ENCODE measurements around the gene RALGDS.

The RALGDS gene

DNA sequence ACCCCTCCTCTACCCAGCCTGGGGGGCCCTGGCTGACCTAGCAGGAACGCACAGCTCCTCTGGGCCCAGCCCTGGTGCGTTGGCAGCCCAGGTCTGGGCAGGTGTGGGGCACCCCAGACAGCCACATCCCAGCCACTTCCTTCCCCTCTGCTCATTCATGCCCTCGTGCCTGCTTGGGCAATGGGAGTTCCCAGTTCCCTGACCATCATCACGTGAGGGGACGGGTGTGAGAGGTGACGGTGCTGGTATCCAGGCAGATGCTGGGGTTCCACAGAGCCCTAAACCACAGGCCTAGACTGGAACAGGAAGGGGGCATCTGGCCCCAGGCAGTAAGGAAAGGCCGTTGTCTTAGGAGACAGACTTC is 8.4 kb downstream of the RALGDS start:
- Mint-ChIP-seq H3K27me3 (no peaks in the 10 kb centered on the region), H3K27ac (no peak overlapping the region), H3K9me3 (no peaks in the 10 kb centered on the region), H3K4me3 (no peak overlapping the region), H3K4me1 (peaks cover 60% of the 10 kb centered on the region), H3K36me3 (ENCODE audit: low read depth) (peaks cover 8% of the 10 kb centered on the region)
- ATAC-seq (no peak), DNase-seq (no peak)

DNA sequence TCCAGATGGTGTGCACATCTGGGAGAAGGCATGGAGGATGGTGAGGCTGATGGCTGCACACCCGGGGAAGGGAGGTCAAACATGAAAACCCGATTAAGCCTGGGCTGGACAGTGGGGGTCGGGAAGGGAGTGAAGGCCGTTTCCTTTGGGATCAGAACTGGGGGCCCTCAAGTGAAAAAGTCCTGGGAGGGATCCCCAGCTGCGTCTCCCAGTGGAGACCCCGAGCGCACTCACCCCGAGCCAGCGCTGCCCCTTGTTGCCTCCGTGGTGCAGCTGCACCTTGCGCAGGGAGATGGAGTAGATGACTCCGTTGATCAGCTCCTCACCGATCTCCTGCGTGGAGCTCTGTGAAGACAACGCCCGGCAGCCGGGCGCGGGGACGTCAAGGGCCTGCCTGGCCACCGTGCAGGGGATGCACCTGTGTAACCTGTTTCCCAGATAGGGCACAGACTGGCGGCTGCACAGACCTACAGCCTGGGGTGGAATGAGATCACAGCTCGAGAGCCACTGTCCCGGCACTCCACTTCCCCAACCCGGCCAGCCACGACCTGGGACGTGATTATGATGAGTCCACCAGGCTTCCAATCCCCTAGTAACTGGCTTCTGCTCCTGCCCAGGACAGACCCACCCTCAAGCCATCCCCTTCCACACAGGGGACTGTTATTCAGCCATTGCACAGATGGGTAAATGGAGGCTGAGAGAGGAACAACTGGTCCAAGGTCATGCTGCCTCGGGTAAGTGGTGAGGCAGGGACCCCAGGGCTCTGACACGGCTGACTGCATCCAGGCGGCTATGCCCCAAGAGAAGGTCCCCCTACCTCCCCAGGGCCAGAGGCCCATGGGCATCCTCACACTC is 9.0 kb downstream of the RALGDS start:
- no peak overlapping the region for H3K4me3 Mint-ChIP-seq
- ATAC-seq (no peak), DNase-seq (no peak)
- no peaks in the 10 kb centered on the region for H3K9me3 Mint-ChIP-seq
- H3K4me1 Mint-ChIP-seq, result peaks cover 54% of the 10 kb centered on the region
- H3K27ac Mint-ChIP-seq, result no peak overlapping the region
- peaks cover 8% of the 10 kb centered on the region for H3K36me3 Mint-ChIP-seq (ENCODE audit: low read depth)
- H3K27me3 Mint-ChIP-seq, result no peaks in the 10 kb centered on the region

- no peaks in the 10 kb centered on the region for H3K9me3 Mint-ChIP-seq
- ATAC-seq, result no peak
- H3K36me3 Mint-ChIP-seq (ENCODE audit: low read depth), result peaks cover 13% of the 10 kb centered on the region
- DNase-seq, result no peak
- H3K27me3 Mint-ChIP-seq, result no peaks in the 10 kb centered on the region
- H3K4me3 Mint-ChIP-seq, result no peak overlapping the region
- H3K4me1 Mint-ChIP-seq, result peaks cover 37% of the 10 kb centered on the region
- no peak overlapping the region for H3K27ac Mint-ChIP-seq
These were observed 10.9 kb downstream of the RALGDS start for GRCh38 chr9:133109931-133110650.

DNA sequence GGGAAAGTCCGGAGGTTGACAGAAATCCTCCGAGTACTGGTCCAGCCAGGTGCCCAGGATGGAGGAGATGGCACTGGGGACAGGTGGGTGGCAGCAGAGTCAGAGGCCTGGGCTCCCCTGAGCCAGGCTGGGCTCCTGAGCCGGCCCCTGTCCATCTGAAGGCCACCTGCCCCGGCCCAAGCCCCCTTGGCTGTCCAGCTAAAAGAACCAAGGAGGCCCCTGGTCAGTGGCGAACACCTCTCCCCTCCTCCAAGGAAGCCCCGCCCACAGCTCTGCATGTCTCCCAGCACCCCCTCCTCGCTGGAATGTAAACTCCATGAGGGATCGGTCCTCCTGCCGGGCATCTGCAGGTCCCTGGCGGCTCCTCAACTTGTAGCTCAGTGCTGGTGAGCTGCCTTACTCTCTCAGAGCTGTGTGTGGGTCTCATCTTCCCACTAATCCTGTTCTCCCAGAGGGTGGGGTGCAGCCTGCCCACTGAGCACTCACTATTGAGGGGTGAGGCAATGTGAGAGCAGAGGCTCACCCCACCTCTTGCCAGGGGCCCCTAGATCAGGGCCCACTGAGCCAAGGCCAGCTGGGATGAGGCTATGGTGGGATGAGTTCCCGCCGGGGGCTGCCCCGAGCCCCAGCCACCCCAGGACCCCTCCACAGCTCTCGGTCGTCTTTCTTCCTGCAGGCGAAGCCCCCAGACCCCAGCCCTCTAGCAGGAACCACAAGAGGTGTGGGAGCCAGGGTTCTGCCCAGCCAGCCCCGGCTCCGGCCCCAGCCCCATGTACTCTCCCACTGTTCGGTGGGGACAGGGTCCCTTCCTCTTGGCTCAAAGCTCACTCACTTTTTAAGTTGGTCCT is 12.0 kb downstream of the RALGDS start:
- H3K4me3 Mint-ChIP-seq, result no peak overlapping the region
- H3K9me3 Mint-ChIP-seq, result no peaks in the 10 kb centered on the region
- peaks cover 15% of the 10 kb centered on the region for H3K36me3 Mint-ChIP-seq (ENCODE audit: low read depth)
- H3K27me3 Mint-ChIP-seq, result no peaks in the 10 kb centered on the region
- DNase-seq, result no peak
- no peak for ATAC-seq
- H3K4me1 Mint-ChIP-seq, result peaks cover 27% of the 10 kb centered on the region
- H3K27ac Mint-ChIP-seq, result no peak overlapping the region

DNA sequence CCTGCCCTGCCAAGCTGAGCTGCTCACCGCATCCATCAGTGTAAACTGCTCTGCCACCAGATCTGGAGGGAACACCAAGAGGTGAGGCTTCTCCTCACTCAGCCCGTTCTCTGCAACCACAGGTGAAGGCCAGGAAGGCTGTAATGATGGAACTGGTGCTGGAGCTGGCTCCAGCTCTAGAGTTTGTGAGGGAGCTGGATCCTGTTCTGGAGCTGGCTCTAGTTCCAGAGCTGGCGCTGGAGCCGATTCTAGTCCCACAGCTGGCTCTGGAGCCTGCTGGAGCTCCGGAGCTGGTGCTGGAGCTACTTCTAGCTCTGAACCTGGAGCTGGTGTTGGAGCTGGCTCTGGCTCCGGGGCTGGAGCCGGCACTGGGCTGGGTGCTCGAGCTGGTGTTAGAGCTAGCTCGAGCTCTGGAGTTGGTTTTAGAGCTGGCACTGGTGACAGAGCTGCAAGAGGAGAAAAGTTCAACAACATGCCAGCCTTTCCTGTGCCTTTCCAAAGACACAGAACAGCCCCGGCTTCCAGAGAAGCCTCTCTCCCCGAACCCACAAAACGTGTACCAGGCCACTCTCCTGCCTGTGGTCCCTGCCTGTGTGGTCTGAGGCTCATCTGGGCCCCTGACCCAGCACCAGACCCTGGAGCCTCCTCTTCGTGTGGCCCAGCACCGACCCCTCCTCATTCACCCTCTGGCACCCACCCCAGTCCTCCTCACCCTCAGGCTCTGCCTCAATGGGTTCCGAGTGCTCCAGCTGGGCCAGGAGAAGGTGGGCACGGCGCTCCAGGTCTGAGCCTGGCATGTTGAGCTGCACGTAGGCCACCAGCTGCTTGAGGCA is 12.9 kb downstream of the RALGDS start:
- Mint-ChIP-seq H3K4me1 (peaks cover 19% of the 10 kb centered on the region), H3K4me3 (no peak overlapping the region), H3K36me3 (ENCODE audit: low read depth) (peaks cover 15% of the 10 kb centered on the region), H3K9me3 (no peaks in the 10 kb centered on the region), H3K27me3 (no peaks in the 10 kb centered on the region), H3K27ac (no peak overlapping the region)
- DNase-seq (no peak), ATAC-seq (no peak)

DNA sequence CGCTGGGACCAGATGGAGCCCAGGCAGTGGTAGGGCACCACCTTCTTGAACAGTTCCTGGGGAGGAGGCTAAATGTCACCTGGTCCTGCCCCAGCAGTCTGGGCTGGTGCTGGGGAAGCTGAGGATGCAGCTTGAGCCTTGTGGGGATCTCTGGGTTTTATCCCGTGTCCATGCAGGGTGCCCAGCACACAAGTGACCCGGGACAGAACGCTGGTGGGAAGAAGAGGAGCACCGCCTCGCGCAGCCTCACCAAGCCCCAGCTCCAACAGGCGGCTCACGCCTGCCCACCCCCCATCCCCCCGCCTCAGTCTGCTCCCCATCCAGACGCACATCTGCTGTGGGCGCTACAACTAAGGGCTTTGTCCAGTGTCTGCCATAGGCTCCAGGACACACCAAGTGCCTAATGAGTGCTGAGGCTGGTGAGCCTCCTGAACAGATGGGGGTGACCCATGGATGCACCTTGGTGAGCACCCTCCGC is 13.8 kb downstream of the RALGDS start:
- ATAC-seq, result no peak
- peaks cover 10% of the 10 kb centered on the region for H3K4me1 Mint-ChIP-seq
- H3K36me3 Mint-ChIP-seq (ENCODE audit: low read depth), result peaks cover 18% of the 10 kb centered on the region

GRCh38 chr9:133106511-133107244 is 14.4 kb downstream of the RALGDS start:
- H3K27me3 Mint-ChIP-seq, result no peaks in the 10 kb centered on the region
- ATAC-seq (no peak), DNase-seq (no peak)
- H3K4me1 Mint-ChIP-seq, result peaks cover 8% of the 10 kb centered on the region
- no peak overlapping the region for H3K27ac Mint-ChIP-seq
- no peak overlapping the region for H3K4me3 Mint-ChIP-seq
- H3K36me3 Mint-ChIP-seq (ENCODE audit: low read depth), result peaks cover 19% of the 10 kb centered on the region
- no peaks in the 10 kb centered on the region for H3K9me3 Mint-ChIP-seq

More for the DNA sequence above, 13.8 kb downstream of the RALGDS start:
- Mint-ChIP-seq H3K9me3 (no peaks in the 10 kb centered on the region), H3K27ac (no peak overlapping the region), H3K4me3 (no peak overlapping the region), H3K27me3 (no peaks in the 10 kb centered on the region)
- DNase-seq, result no peak

- Mint-ChIP-seq H3K27ac (no peak overlapping the region), H3K4me1 (peaks cover 6% of the 10 kb centered on the region), H3K4me3 (no peak overlapping the region), H3K9me3 (no peaks in the 10 kb centered on the region), H3K36me3 (ENCODE audit: low read depth) (peaks cover 25% of the 10 kb centered on the region), H3K27me3 (no peaks in the 10 kb centered on the region)
- ATAC-seq, result no peak
- no peak for DNase-seq
These were observed 15.6 kb downstream of the RALGDS start for GRCh38 chr9:133105461-133105770.

DNA sequence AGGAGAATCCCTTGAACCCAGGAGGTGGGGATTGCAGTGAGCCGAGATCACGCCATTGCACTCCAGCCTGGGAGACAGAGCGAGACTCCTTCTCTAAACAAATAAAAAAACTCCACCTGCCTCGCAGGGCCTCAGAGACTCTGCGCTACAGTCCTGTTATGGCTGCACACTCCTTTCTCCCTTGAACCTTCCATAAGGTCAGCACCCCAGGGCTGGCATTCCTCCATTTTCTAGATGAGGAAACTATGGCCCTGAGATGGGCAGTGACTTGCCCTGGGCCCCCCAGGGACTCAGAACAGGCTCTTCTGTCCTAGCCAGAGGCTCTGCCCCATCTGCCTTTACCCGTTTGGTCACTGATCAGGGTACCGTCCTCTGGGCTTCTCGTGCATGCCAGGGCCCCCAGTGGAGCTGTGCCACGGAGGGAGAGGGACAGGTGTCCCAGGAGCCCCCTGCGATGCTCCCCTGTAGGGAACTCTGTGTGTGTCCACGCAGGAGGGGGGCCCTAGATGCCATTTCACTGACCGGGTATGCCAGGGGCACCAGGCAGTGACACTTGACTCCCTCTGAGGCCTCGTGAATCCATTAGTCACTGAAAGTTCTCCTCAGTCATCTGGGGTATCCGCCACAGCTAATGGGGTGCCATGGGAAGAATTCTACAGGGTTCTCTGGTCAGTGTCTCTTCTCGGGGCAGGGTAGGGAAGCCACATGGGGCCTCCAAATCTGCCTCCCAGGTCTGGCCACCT is 16.2 kb downstream of the RALGDS start:
- DNase-seq, result no peak
- Mint-ChIP-seq H3K4me1 (peaks cover 1% of the 10 kb centered on the region), H3K9me3 (no peaks in the 10 kb centered on the region), H3K27ac (no peak overlapping the region), H3K4me3 (no peak overlapping the region), H3K27me3 (no peaks in the 10 kb centered on the region), H3K36me3 (ENCODE audit: low read depth) (peaks cover 22% of the 10 kb centered on the region)
- ATAC-seq, result no peak

DNA sequence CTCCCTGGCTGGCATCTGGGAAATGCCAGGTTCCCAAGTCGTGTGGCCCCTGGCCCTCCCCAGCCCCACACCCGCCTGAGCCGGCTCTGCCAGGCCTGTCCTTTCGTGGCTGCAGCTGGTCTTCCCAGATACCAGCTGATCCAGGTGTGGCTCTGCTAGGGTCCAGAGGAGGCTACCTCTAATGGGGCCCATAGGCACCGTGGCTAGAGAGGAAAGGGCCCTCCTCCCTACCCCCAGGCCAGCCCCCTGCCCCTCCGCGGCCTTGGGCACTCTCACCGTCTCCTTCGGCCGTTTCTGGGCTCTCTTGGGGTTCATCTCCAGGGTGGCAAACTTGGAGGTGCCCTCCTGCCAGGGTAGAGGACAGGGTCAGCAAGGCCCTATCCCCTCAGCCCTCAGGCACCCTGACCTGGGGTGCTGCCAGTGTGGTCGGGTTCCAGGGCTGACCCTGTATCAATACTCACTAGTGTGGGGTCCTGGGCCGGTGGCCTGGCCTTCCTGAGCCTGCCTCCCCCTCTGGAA is 17.0 kb downstream of the RALGDS start:
- no peaks in the 10 kb centered on the region for H3K4me1 Mint-ChIP-seq
- no peak overlapping the region for H3K4me3 Mint-ChIP-seq
- DNase-seq (no peak), ATAC-seq (no peak)
- H3K27me3 Mint-ChIP-seq, result no peaks in the 10 kb centered on the region
- H3K27ac Mint-ChIP-seq, result no peak overlapping the region
- peaks cover 21% of the 10 kb centered on the region for H3K36me3 Mint-ChIP-seq (ENCODE audit: low read depth)
- no peaks in the 10 kb centered on the region for H3K9me3 Mint-ChIP-seq

- H3K27ac Mint-ChIP-seq, result no peak overlapping the region
- H3K27me3 Mint-ChIP-seq, result no peaks in the 10 kb centered on the region
- H3K4me3 Mint-ChIP-seq, result no peak overlapping the region
- ATAC-seq (peak; percentile 26), DNase-seq (peak; percentile 59)
- no peaks in the 10 kb centered on the region for H3K4me1 Mint-ChIP-seq
- H3K9me3 Mint-ChIP-seq, result no peaks in the 10 kb centered on the region
- peaks cover 27% of the 10 kb centered on the region for H3K36me3 Mint-ChIP-seq (ENCODE audit: low read depth)
These were observed 17.7 kb downstream of the RALGDS start for GRCh38 chr9:133103183-133103986.

Data from activated naive CD8-positive, alpha-beta T cell treated with anti-CD3 and anti-CD28 coated beads, Interleukin-2, amount 50 U/mL, for 24 hours (primary cell).